Naive thymus-derived CD4-positive, alpha-beta T cell (primary cell): ENCODE data around the gene SEC14L5. TPM values are rescaled to one million over a fixed set of nuclear protein-coding genes. Genes with fewer than 3 reads are reported as not detected.

Source experiments
- ATAC-seq: fragments of 150-1000 bp; cut with Tn5 transposase; 2 replicates; pipeline ENCODE4 v1.10.0; 2021; ENCODE audit warnings: mild to moderate bottlenecking, moderate library complexity
- CTCF ChIA-PET: fragments of 350-600 bp; sonication (Branson Sonifier 250); formaldehyde crosslinking; loops from one replicate; lab custom pipeline; 2021; ENCODE audit warnings: antibody characterized with exemption; lab: Charles Lee
- POLR2A ChIA-PET: fragments of 350-600 bp; sonication (Branson Sonifier 250); formaldehyde crosslinking; loops from one replicate; lab custom pipeline; 2021; ENCODE audit warnings: antibody characterized with exemption, inconsistent platforms; lab: Charles Lee
- DNase-seq, 9 donors: peaks; one replicate each; pipeline versions ENCODE4 v3.0.0 to v3.0.0-alpha.2; 2020 to 2022; ENCODE audit warnings: mixed read lengths in 1 of 9
- H3K27ac ChIP-seq: one replicate; pipeline ENCODE4 v1.7.0; 2013; ENCODE audit warnings: mild to moderate bottlenecking, low read depth, low read length, moderate library complexity
- H3K27me3 ChIP-seq, 2 donors: one replicate each; pipeline ENCODE4 v1.7.0; 2013; ENCODE audit warnings: low read length in 2 of 2, mild to moderate bottlenecking in 2 of 2, moderate library complexity in 2 of 2; ENCODE audit not compliant: control insufficient read depth in 2 of 2, insufficient read depth in 2 of 2
- H3K36me3 ChIP-seq, 3 experiments: 1 replicate in 2 of 3; 2 replicates in 1 of 3; pipeline ENCODE4 v1.7.0; 2013; ENCODE audit warnings: low read length in 3 of 3, mild to moderate bottlenecking in 3 of 3, moderate library complexity in 1 of 3; ENCODE audit not compliant: insufficient read depth in 3 of 3, control insufficient read depth in 2 of 3
- H3K4me1 ChIP-seq, 2 donors: one replicate each; pipeline ENCODE4 v1.7.0; 2013; ENCODE audit warnings: low read length in 2 of 2, mild to moderate bottlenecking in 2 of 2, moderate library complexity in 1 of 2; ENCODE audit not compliant: control insufficient read depth in 2 of 2, insufficient read depth in 2 of 2
- H3K4me3 ChIP-seq: 2 replicates; pipeline ENCODE4 v1.7.0; 2013; ENCODE audit warnings: mild to moderate bottlenecking, low read length
- H3K9me3 ChIP-seq, 3 experiments: 1 replicate in 2 of 3; 2 replicates in 1 of 3; pipeline ENCODE4 v1.7.0; 2013; ENCODE audit warnings: low read length in 3 of 3; ENCODE audit not compliant: control insufficient read depth in 2 of 3
- H3K27ac Mint-ChIP-seq, 9 donors: one replicate each; pipeline ENCODE4 v1.8.0; 2020 to 2022; ENCODE audit warnings: mixed read lengths in 9 of 9, mild to moderate bottlenecking in 8 of 9, moderate library complexity in 5 of 9, inconsistent platforms in 2 of 9
- H3K27me3 Mint-ChIP-seq, 5 donors: one replicate each; pipeline ENCODE4 v1.8.0; 2021 to 2022; ENCODE audit warnings: mixed read lengths in 5 of 5, mild to moderate bottlenecking in 1 of 5
- H3K36me3 Mint-ChIP-seq, 5 donors: one replicate each; pipeline ENCODE4 v1.8.0; 2020 to 2022; ENCODE audit warnings: mixed read lengths in 5 of 5, mild to moderate bottlenecking in 3 of 5, inconsistent platforms in 1 of 5
- H3K4me1 Mint-ChIP-seq, 7 donors: one replicate each; pipeline ENCODE4 v1.8.0; 2020 to 2022; ENCODE audit warnings: mixed read lengths in 7 of 7, mild to moderate bottlenecking in 3 of 7, inconsistent platforms in 1 of 7
- H3K4me3 Mint-ChIP-seq, 10 donors: one replicate each; pipeline ENCODE4 v1.8.0; 2020 to 2022; ENCODE audit warnings: mild to moderate bottlenecking in 10 of 10, mixed read lengths in 10 of 10, moderate library complexity in 6 of 10, inconsistent platforms in 2 of 10
- H3K9me3 Mint-ChIP-seq, 11 donors: one replicate each; pipeline ENCODE4 v1.8.0; 2020 to 2022; ENCODE audit warnings: mixed read lengths in 11 of 11, mild to moderate bottlenecking in 4 of 11, inconsistent platforms in 1 of 11, moderate library complexity in 1 of 11
- intact Hi-C, 2 donors: fragments of 100-400 bp; cut with micrococcal nuclease; formaldehyde crosslinking; loops; one replicate each; pipeline ENCODE4 v1.15.1; 2023
- polyA plus RNA-seq, 2 donors: library from polyadenylated mRNA; unstranded; fragments of 300-500 nt; fragmentation: Illumina TruSeq; gene quantifications; one replicate each; pipeline ENCODE4 v1.2.3, GENCODE V29; 2021
- total RNA-seq, 6 experiments: library from RNA in 5 of 6; stranded (reverse) in 5 of 6; gene quantifications; 1 replicate in 5 of 6; 2 replicates in 1 of 6; pipeline ENCODE4 v1.2.3 and lab custom pipeline; 2021 to 2026

The SEC14L5 gene
- total and polyA plus RNA-seq, 7 experiments from 2014 or later: 0.21 to 1.0 TPM; not detected in 5

- H3K4me1 ChIP-seq: no peaks in the 10 kb centered on the region
- Mint-ChIP-seq H3K27me3 (peaks cover 36 to 54% (median 44%) of the 10 kb centered on the region in 5 donors), H3K4me1 (peaks cover 0 to 10% (median 0%) of the 10 kb centered on the region in 7 donors), H3K9me3 (peaks cover 0 to 10% (median 2%) of the 10 kb centered on the region in 11 donors), H3K27ac (no peak overlapping the region), H3K36me3 (no peaks in the 10 kb centered on the region), H3K4me3 (peak overlapping the region in 1 of 10 donors; percentile 35)
- intact Hi-C loops: no loop called here
- no peak overlapping the region for H3K27ac ChIP-seq
- H3K27me3 ChIP-seq: no peaks in the 10 kb centered on the region
- H3K9me3 ChIP-seq: peaks cover 0 to 4% (median 0%) of the 10 kb centered on the region in 3 experiments
- H3K4me3 ChIP-seq: no peak overlapping the region
- ChIA-PET CTCF (no interaction called here), POLR2A (no interaction called here)
- DNase-seq (no peak), ATAC-seq (no peak)
- no peaks in the 10 kb centered on the region for H3K36me3 ChIP-seq
These were observed 29.6 kb downstream of the SEC14L5 start for GRCh38 chr16:4987580-4988374.

GRCh38 chr16:4988647-4989046, 30.5 kb downstream of the SEC14L5 start:
- Mint-ChIP-seq H3K27me3 (peaks cover 37 to 57% (median 46%) of the 10 kb centered on the region in 5 donors), H3K4me3 (peak overlapping the region in 1 of 10 donors; percentile 16), H3K27ac (no peak overlapping the region), H3K9me3 (peaks cover 0 to 10% (median 2%) of the 10 kb centered on the region in 11 donors), H3K4me1 (peaks cover 0 to 10% (median 0%) of the 10 kb centered on the region in 7 donors), H3K36me3 (no peaks in the 10 kb centered on the region)
- ChIA-PET CTCF (no interaction called here), POLR2A (no interaction called here)
- Histone ChIP-seq H3K27ac (no peak overlapping the region), H3K9me3 (peaks cover 0 to 4% (median 0%) of the 10 kb centered on the region in 3 experiments), H3K4me3 (no peak overlapping the region), H3K27me3 (no peaks in the 10 kb centered on the region), H3K4me1 (no peaks in the 10 kb centered on the region), H3K36me3 (no peaks in the 10 kb centered on the region)
- intact Hi-C loops: no loop called here
- no peak for DNase-seq
- no peak for ATAC-seq

- H3K4me1 Mint-ChIP-seq: peaks cover 0 to 10% (median 0%) of the 10 kb centered on the region in 7 donors
- H3K9me3 ChIP-seq: no peaks in the 10 kb centered on the region
- H3K27ac Mint-ChIP-seq: no peak overlapping the region
- H3K27me3 Mint-ChIP-seq: peaks cover 37 to 59% (median 40%) of the 10 kb centered on the region in 5 donors
- H3K36me3 ChIP-seq: no peaks in the 10 kb centered on the region
- H3K4me3 ChIP-seq: no peak overlapping the region
- CTCF ChIA-PET: no interaction called here
- H3K27ac ChIP-seq: no peak overlapping the region
- no peaks in the 10 kb centered on the region for H3K27me3 ChIP-seq
- ATAC-seq: no peak
- POLR2A ChIA-PET: no interaction called here
- no peaks in the 10 kb centered on the region for H3K36me3 Mint-ChIP-seq
- H3K4me1 ChIP-seq: no peaks in the 10 kb centered on the region
- no peak for DNase-seq
- H3K9me3 Mint-ChIP-seq: peaks cover 0 to 6% (median 2%) of the 10 kb centered on the region in 11 donors
- intact Hi-C loops: no loop called here
- H3K4me3 Mint-ChIP-seq: no peak overlapping the region
These were observed 31.4 kb downstream of the SEC14L5 start for GRCh38 chr16:4989391-4990006.

- Mint-ChIP-seq H3K27ac (no peak overlapping the region), H3K36me3 (no peaks in the 10 kb centered on the region), H3K4me1 (peaks cover 0 to 10% (median 0%) of the 10 kb centered on the region in 7 donors), H3K9me3 (peaks cover 0 to 6% (median 0%) of the 10 kb centered on the region in 11 donors), H3K4me3 (no peak overlapping the region), H3K27me3 (peaks cover 36 to 68% (median 42%) of the 10 kb centered on the region in 5 donors)
- intact Hi-C loops: no loop called here
- Histone ChIP-seq H3K4me3 (no peak overlapping the region), H3K27ac (no peak overlapping the region), H3K27me3 (no peaks in the 10 kb centered on the region), H3K36me3 (no peaks in the 10 kb centered on the region), H3K4me1 (no peaks in the 10 kb centered on the region), H3K9me3 (no peaks in the 10 kb centered on the region)
- DNase-seq (no peak), ATAC-seq (no peak)
- ChIA-PET CTCF (no interaction called here), POLR2A (no interaction called here)
These were observed 32.3 kb downstream of the SEC14L5 start for GRCh38 chr16:4990415-4990814.

- no peaks in the 10 kb centered on the region for H3K9me3 ChIP-seq
- no peaks in the 10 kb centered on the region for H3K36me3 Mint-ChIP-seq
- ChIA-PET CTCF (no interaction called here), POLR2A (no interaction called here)
- H3K27me3 Mint-ChIP-seq: peaks cover 28 to 71% (median 43%) of the 10 kb centered on the region in 5 donors
- no peak overlapping the region for H3K27ac ChIP-seq
- no peak for DNase-seq
- no peak overlapping the region for H3K4me3 ChIP-seq
- H3K36me3 ChIP-seq: no peaks in the 10 kb centered on the region
- no peak overlapping the region for H3K27ac Mint-ChIP-seq
- peaks cover 0 to 2% (median 0%) of the 10 kb centered on the region in 11 donors for H3K9me3 Mint-ChIP-seq
- peaks cover 0 to 10% (median 0%) of the 10 kb centered on the region in 7 donors for H3K4me1 Mint-ChIP-seq
- no peak overlapping the region for H3K4me3 Mint-ChIP-seq
- no peaks in the 10 kb centered on the region for H3K4me1 ChIP-seq
- no peak for ATAC-seq
- H3K27me3 ChIP-seq: no peaks in the 10 kb centered on the region
- intact Hi-C loops: no loop called here
These were observed 33.6 kb downstream of the SEC14L5 start for GRCh38 chr16:4991754-4992153.

GRCh38 chr16:4994719-4995434, 36.7 kb downstream of the SEC14L5 start:
- no peak overlapping the region for H3K4me3 Mint-ChIP-seq
- no peak overlapping the region for H3K4me3 ChIP-seq
- H3K9me3 ChIP-seq: no peaks in the 10 kb centered on the region
- peaks cover 0 to 52% (median 33%) of the 10 kb centered on the region in 5 donors for H3K27me3 Mint-ChIP-seq
- intact Hi-C loops: no loop called here
- no peaks in the 10 kb centered on the region for H3K27me3 ChIP-seq
- H3K27ac Mint-ChIP-seq: no peak overlapping the region
- H3K27ac ChIP-seq: no peak overlapping the region
- H3K4me1 Mint-ChIP-seq: no peaks in the 10 kb centered on the region
- H3K4me1 ChIP-seq: no peaks in the 10 kb centered on the region
- POLR2A ChIA-PET: interaction anchor here (0.8 kb wide), 1 partner anchor 80 kb away, joined by 3 read pairs; no protein-coding TSS in a partner anchor
- H3K36me3 ChIP-seq: no peaks in the 10 kb centered on the region
- CTCF ChIA-PET: no interaction called here
- no peaks in the 10 kb centered on the region for H3K36me3 Mint-ChIP-seq
- DNase-seq (no peak), ATAC-seq (no peak)
- no peaks in the 10 kb centered on the region for H3K9me3 Mint-ChIP-seq
